Heart left ventricle (tissue), 13 donors: ENCODE data around the gene CSTPP1.

ENCODE experiments used
- POLR2A ChIP-seq, 2 donors: fragments of 450-650 bp; IDR thresholded peaks; one replicate each; pipeline ENCODE4 v1.6.1; 2017; ENCODE audit warnings: antibody characterized with exemption in 2 of 2, mild to moderate bottlenecking in 2 of 2, moderate library complexity in 2 of 2
- TF ChIP-seq, protein P1 (sequence below), 12 donors: fragments of 200-600 bp; sonication (generic) in 4 of 12; IDR thresholded peaks; one replicate each; pipeline versions ENCODE4 v1.5.0 to v1.8.0; 2018 to 2022; ENCODE audit warnings: antibody characterized with exemption in 12 of 12, mild to moderate bottlenecking in 5 of 12
- donor health status: ischemic (EF 13 %, LVEDD 7.1; RV severe dilation, severe dysfunction).
- donor health status: DM: no; HTN: yes; CAD: no.
- donor health status: DM: no; HTN: no; CAD: no.
- donor health status: ischemic (EF 25% LVEDD 6.9; RV normal size, moderate dysfunction).
- donor health status: ischemic (EF 25% LVEDD 5.7; RV mildly dilated, moderate dysfunction).
- donor health status: ischemic (EF 35%, LVEDD 5.7; RV mildly dilated, moderate dysfunction).
- donor health status: nonischemic (EF 11% LVEDD 7.7; RV severe dilation, severe dysfunction).
- donor health status: DM: yes; HTN: yes; CAD: no.
- donor health status: PGD.
- donor health status: ischemic (EF 29% LVEDD 5.4; RV normal size, mild dysfunction).
- donor health status: nonischemic (EF 23%, LVEDD 6.1; RV moderate dilation, normal function).

DNA sequence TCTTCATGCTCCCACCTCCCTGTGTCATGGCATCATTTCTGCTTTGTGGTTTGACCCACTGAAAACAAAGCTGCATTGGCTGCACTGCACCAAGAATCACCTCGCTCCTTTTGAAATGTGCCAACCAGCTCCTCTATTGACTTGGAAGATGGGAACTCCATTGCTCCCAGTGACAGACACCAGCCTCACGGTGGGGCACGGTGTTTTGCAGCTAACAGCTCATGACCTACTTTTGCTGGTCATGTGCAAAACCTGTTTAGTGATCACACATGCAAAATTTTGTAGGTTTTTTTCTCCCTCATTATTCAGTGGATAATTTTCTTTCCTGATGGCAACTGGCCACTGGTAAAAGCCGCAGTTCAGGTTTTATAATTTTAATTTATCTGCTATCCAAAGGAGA lies 203.3 kb downstream of the CSTPP1 start:
- TF ChIP-seq, protein P1, sequence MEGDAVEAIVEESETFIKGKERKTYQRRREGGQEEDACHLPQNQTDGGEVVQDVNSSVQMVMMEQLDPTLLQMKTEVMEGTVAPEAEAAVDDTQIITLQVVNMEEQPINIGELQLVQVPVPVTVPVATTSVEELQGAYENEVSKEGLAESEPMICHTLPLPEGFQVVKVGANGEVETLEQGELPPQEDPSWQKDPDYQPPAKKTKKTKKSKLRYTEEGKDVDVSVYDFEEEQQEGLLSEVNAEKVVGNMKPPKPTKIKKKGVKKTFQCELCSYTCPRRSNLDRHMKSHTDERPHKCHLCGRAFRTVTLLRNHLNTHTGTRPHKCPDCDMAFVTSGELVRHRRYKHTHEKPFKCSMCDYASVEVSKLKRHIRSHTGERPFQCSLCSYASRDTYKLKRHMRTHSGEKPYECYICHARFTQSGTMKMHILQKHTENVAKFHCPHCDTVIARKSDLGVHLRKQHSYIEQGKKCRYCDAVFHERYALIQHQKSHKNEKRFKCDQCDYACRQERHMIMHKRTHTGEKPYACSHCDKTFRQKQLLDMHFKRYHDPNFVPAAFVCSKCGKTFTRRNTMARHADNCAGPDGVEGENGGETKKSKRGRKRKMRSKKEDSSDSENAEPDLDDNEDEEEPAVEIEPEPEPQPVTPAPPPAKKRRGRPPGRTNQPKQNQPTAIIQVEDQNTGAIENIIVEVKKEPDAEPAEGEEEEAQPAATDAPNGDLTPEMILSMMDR (IDR thresholded peaks at IDR 0.05): no peak
- no peak for TF ChIP-seq POLR2A (IDR thresholded peaks at IDR 0.05)
